Osteoblast (primary cell): ENCODE measurements around the gene PITPNC1. TPM values are rescaled to one million over a fixed set of nuclear protein-coding genes. Genes with fewer than 3 reads are reported as not detected.

Experiments used
- DNase-seq: peaks from one replicate; pipeline ENCODE4 v3.0.0; 2011; ENCODE audit warnings: low spot score, mixed read lengths; ENCODE audit not compliant: insufficient read length; ENCODE audit errors: missing footprints
- H2AFZ ChIP-seq: 2 replicates; pipeline ENCODE4 v1.6.0; 2011; ENCODE audit warnings: mild to moderate bottlenecking, low read length
- H3K27ac ChIP-seq: 2 replicates; pipeline ENCODE4 v1.5.1; 2011; ENCODE audit warnings: mild to moderate bottlenecking, low read depth, low read length, moderate library complexity
- H3K27me3 ChIP-seq: 2 replicates; pipeline ENCODE4 v1.6.0; 2012; ENCODE audit warnings: mild to moderate bottlenecking, control low read depth, inconsistent platforms, low read length, moderate library complexity; ENCODE audit not compliant: insufficient read depth
- H3K36me3 ChIP-seq: 2 replicates; pipeline ENCODE4 v1.5.1; 2011; ENCODE audit warnings: mild to moderate bottlenecking, low read length, control low read depth, moderate library complexity; ENCODE audit not compliant: insufficient read depth
- H3K4me1 ChIP-seq: 2 replicates; pipeline ENCODE4 v1.5.1; 2011; ENCODE audit warnings: mild to moderate bottlenecking, low read length, control low read depth, moderate library complexity; ENCODE audit not compliant: insufficient read depth
- H3K4me2 ChIP-seq: 2 replicates; pipeline ENCODE4 v1.6.0; 2011; ENCODE audit warnings: mild to moderate bottlenecking, low read length; ENCODE audit not compliant: insufficient read depth
- H3K4me3 ChIP-seq: fragments of 200-600 bp; sonication (generic); 3 replicates; pipeline ENCODE4 v1.5.1; 2012; ENCODE audit warnings: mild to moderate bottlenecking, low read length, inconsistent platforms; ENCODE audit not compliant: insufficient read depth
- H3K79me2 ChIP-seq: 2 replicates; pipeline ENCODE4 v1.6.0; 2012; ENCODE audit warnings: mild to moderate bottlenecking, low read length, control low read depth, inconsistent platforms; ENCODE audit not compliant: insufficient read depth
- H3K9me3 ChIP-seq: 2 replicates; pipeline ENCODE4 v1.5.1; 2011; ENCODE audit warnings: low read depth, low read length, control low read depth
- H4K20me1 ChIP-seq: 2 replicates; pipeline ENCODE4 v1.6.0; 2012; ENCODE audit warnings: mild to moderate bottlenecking, low read length, control low read depth; ENCODE audit not compliant: insufficient read depth
- total RNA-seq: library from RNA; depleted of rRNA; stranded (reverse); fragments of >200 nt; gene quantifications from 2 replicates; pipeline ENCODE4 v1.2.3, GENCODE V29; 2012
- TF ChIP-seq, protein P1 (sequence below): IDR thresholded peaks from 2 replicates; pipeline ENCODE4 v1.5.1; 2011; ENCODE audit warnings: mild to moderate bottlenecking, low read depth, low read length, moderate library complexity; ENCODE audit errors: extremely low read depth

PITPNC1 gene
- total RNA-seq, 1 donor: 6.2 TPM

DNA sequence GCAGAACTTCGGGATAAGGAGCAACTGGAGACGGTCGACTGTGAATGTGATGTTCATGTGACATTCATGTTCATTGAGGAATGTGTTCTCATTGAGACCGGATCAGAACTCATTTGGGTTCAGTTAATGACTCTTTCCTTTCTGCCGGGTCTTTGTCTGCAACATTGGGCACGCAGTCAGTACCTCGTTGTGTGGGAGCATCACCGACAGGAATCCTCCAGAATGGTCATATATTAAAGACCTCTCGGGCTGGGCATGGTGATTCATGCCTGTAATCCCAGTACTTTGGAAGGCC lies 144.6 kb downstream of the PITPNC1 start:
- peak; percentile 13 for DNase-seq
- Histone ChIP-seq H3K79me2 (peaks cover 2% of the 10 kb centered on the region), H3K36me3 (no peaks in the 10 kb centered on the region), H3K4me2 (no peak overlapping the region), H2AFZ (no peak overlapping the region), H3K4me1 (peaks cover 9% of the 10 kb centered on the region), H3K27me3 (no peaks in the 10 kb centered on the region), H4K20me1 (no peaks in the 10 kb centered on the region), H3K27ac (no peak overlapping the region), H3K4me3 (no peak overlapping the region), H3K9me3 (no peaks in the 10 kb centered on the region)
- TF ChIP-seq, protein P1, sequence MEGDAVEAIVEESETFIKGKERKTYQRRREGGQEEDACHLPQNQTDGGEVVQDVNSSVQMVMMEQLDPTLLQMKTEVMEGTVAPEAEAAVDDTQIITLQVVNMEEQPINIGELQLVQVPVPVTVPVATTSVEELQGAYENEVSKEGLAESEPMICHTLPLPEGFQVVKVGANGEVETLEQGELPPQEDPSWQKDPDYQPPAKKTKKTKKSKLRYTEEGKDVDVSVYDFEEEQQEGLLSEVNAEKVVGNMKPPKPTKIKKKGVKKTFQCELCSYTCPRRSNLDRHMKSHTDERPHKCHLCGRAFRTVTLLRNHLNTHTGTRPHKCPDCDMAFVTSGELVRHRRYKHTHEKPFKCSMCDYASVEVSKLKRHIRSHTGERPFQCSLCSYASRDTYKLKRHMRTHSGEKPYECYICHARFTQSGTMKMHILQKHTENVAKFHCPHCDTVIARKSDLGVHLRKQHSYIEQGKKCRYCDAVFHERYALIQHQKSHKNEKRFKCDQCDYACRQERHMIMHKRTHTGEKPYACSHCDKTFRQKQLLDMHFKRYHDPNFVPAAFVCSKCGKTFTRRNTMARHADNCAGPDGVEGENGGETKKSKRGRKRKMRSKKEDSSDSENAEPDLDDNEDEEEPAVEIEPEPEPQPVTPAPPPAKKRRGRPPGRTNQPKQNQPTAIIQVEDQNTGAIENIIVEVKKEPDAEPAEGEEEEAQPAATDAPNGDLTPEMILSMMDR: no peak

DNA sequence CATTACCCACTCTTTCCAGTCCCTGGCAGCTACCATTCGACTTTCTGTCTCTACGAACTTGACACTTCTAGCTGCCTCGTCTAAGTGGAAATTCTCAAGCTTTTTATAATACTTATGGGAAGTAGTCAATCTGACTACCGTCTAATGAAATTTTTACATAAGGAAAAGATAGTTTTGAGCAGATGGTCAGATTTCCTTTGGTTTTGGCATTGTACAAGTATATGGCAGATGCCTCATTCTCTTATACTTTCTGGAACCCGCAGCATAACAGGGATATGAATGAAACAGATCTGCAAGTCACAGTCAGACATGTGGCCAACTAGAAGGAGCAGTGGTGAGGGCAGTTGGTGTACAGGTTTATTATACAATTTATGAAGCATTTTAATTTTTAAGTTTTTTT lies 146.0 kb downstream of the PITPNC1 start:
- no peaks in the 10 kb centered on the region for H3K27me3 ChIP-seq
- H3K4me1 ChIP-seq: peaks cover 9% of the 10 kb centered on the region
- TF ChIP-seq, protein P1: no peak
- no peak overlapping the region for H3K4me3 ChIP-seq
- H4K20me1 ChIP-seq: no peaks in the 10 kb centered on the region
- DNase-seq: peak; percentile 6
- H3K9me3 ChIP-seq: no peaks in the 10 kb centered on the region
- no peak overlapping the region for H3K4me2 ChIP-seq
- peaks cover 2% of the 10 kb centered on the region for H3K79me2 ChIP-seq
- H3K36me3 ChIP-seq: no peaks in the 10 kb centered on the region
- H3K27ac ChIP-seq: no peak overlapping the region
- H2AFZ ChIP-seq: no peak overlapping the region

DNA sequence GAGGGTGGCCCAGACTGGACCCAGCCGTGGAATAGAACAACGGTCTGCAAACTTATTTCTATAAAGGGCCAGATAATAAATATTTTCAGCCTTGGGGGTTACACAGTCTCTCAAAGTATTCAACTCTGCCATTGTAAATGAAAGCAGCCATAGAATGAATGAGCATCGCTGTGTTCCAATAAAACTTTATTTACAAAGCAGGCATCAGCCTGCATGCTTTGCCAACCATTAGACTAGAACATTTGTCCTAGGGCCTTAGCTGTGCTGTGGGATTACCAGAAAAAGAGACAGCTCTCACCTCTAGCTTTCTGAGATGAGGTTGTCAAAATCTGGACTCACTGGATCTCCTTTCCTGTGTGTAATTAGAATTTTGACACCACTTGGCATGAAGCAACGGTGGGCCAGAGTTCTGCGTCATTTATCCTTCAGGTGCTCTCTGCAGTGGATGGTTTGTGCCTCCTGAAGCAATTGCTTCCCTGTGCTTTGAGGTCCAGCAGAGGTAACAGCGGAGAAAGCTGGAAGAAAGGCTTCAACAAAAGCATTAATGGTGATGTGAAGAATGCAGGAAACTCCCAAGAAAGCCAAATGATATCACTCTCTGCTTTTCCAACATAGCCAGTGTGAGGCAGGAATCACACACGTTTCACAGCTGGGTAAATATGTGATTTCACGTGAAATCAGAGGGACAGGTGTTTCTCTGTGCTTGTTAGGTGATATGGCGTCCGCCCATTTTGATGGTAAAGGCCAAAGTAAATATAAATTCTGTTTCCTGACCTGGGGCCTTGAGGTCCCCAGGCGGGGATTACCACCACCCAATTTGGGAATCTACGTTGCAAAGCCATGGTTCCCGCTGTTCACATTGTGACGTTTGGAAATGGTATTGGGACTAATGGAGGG lies 148.4 kb downstream of the PITPNC1 start:
- Histone ChIP-seq H3K36me3 (no peaks in the 10 kb centered on the region), H3K4me1 (peaks cover 19% of the 10 kb centered on the region), H3K27me3 (no peaks in the 10 kb centered on the region), H3K4me3 (no peak overlapping the region), H3K79me2 (peaks cover 2% of the 10 kb centered on the region), H3K4me2 (no peak overlapping the region), H3K9me3 (no peaks in the 10 kb centered on the region), H2AFZ (no peak overlapping the region), H3K27ac (no peak overlapping the region), H4K20me1 (no peaks in the 10 kb centered on the region)
- TF ChIP-seq, protein P1: no peak
- no peak for DNase-seq

DNA sequence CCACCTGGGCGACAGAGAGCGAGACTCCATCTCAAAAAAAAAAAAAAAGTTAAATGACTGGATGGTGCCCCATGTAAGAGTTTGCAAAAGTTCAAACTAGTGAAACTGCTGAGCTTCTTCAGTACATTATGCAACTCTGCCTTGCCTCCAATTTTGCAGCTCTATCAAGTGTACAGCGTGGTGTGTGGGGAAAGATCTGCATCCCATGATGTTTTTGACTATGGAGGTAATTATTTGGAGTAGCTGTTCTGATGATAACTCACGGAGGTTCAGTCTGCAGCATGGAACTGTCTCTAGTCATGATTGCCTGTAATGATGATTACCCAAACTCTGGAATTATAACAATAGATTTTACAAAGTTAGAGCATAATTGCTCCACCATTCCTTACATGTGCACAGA lies 149.6 kb downstream of the PITPNC1 start:
- no peak overlapping the region for H3K4me2 ChIP-seq
- H3K36me3 ChIP-seq: no peaks in the 10 kb centered on the region
- no peaks in the 10 kb centered on the region for H4K20me1 ChIP-seq
- DNase-seq: no peak
- H3K27ac ChIP-seq: no peak overlapping the region
- H3K79me2 ChIP-seq: peaks cover 2% of the 10 kb centered on the region
- no peak overlapping the region for H3K4me3 ChIP-seq
- peaks cover 12% of the 10 kb centered on the region for H3K4me1 ChIP-seq
- TF ChIP-seq, protein P1: no peak
- H3K27me3 ChIP-seq: no peaks in the 10 kb centered on the region
- H3K9me3 ChIP-seq: no peaks in the 10 kb centered on the region
- no peak overlapping the region for H2AFZ ChIP-seq
